Astrocyte (in vitro differentiated cells and primary cell): ENCODE results near the gene PARD3B.

Experiments
- EZH2 ChIP-seq: IDR thresholded peaks from 2 replicates; pipeline ENCODE4 v1.6.1; 2012; ENCODE audit warnings: mild to moderate bottlenecking, low read length, inconsistent platforms; ENCODE audit not compliant: insufficient read depth
- TF ChIP-seq, protein P1 (sequence below): IDR thresholded peaks from 2 replicates; pipeline ENCODE4 v1.5.1; 2011; ENCODE audit warnings: low read depth, mild to moderate bottlenecking, inconsistent platforms, low read length, moderate library complexity; ENCODE audit not compliant: insufficient read depth

DNA sequence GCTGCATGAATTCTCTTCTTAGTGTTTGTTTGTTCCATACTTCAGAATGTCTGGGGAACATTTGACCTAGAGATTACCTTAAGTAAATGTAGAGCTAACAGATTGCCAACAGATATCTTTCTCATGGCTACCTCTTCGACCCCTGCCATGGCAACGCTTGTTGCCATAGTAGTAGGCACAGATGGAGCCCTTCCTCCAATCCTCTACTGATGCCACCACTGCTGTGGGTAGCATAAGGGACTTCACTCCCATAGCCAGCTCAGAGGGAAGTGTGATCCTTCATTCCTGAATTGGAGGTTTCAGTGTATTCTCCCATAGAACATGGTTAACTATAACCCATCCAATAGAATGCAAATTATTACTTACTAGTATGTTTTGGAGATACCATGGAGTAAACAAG is 593.5 kb downstream of the PARD3B start:
- TF ChIP-seq, protein P1, sequence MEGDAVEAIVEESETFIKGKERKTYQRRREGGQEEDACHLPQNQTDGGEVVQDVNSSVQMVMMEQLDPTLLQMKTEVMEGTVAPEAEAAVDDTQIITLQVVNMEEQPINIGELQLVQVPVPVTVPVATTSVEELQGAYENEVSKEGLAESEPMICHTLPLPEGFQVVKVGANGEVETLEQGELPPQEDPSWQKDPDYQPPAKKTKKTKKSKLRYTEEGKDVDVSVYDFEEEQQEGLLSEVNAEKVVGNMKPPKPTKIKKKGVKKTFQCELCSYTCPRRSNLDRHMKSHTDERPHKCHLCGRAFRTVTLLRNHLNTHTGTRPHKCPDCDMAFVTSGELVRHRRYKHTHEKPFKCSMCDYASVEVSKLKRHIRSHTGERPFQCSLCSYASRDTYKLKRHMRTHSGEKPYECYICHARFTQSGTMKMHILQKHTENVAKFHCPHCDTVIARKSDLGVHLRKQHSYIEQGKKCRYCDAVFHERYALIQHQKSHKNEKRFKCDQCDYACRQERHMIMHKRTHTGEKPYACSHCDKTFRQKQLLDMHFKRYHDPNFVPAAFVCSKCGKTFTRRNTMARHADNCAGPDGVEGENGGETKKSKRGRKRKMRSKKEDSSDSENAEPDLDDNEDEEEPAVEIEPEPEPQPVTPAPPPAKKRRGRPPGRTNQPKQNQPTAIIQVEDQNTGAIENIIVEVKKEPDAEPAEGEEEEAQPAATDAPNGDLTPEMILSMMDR: no peak
- TF ChIP-seq EZH2: no peak
